K562 (cell line): ENCODE data around the gene EDDM3A.

Source experiments
- CTCF ChIP-seq, 3 experiments: IDR thresholded peaks in 2 of 3; conservative IDR thresholded peaks in 1 of 3; 2 replicates each; pipeline ENCODE4 v1.5.1; 2011 to 2012; ENCODE audit warnings: low read length in 3 of 3, mild to moderate bottlenecking in 3 of 3, control low read depth in 2 of 3, improper control_type of control experiment in 1 of 3, inconsistent platforms in 1 of 3, low read depth in 1 of 3, mixed read lengths in 1 of 3, moderate library complexity in 1 of 3; ENCODE audit not compliant: insufficient read depth in 2 of 3
- EGR1 ChIP-seq: fragments of 450-650 bp; conservative IDR thresholded peaks from 2 replicates; pipeline ENCODE4 v1.6.1; 2017; ENCODE audit warnings: mild to moderate bottlenecking
- GATAD2B ChIP-seq: fragments of 450-650 bp; IDR thresholded peaks from 2 replicates; pipeline ENCODE4 v1.6.1; 2017; ENCODE audit warnings: mild to moderate bottlenecking, borderline replicate concordance
- HDAC1 ChIP-seq, 2 experiments: fragments of 450-650 bp; IDR thresholded peaks; 2 replicates each; pipeline ENCODE4 v1.6.1; 2016 to 2017; ENCODE audit warnings: inconsistent platforms in 1 of 2, mild to moderate bottlenecking in 1 of 2, moderate library complexity in 1 of 2
- JUND ChIP-seq, 2 experiments: IDR thresholded peaks; 2 replicates in 1 of 2; 3 replicates in 1 of 2; pipeline ENCODE4 v1.6.1; 2011; ENCODE audit warnings: borderline replicate concordance in 2 of 2, low read depth in 2 of 2, low read length in 2 of 2, improper control_type of control experiment in 1 of 2, missing biosample characterization in 1 of 2, missing genetic modification characterization in 1 of 2, missing genetic modification reagents in 1 of 2
- MAFF ChIP-seq: IDR thresholded peaks from 2 replicates; pipeline ENCODE4 v1.6.1; 2012; ENCODE audit warnings: low read length, improper control_type of control experiment
- MTA2 ChIP-seq: fragments of 450-650 bp; IDR thresholded peaks from 2 replicates; pipeline ENCODE4 v1.6.1; 2016; ENCODE audit warnings: low read depth
- PML ChIP-seq: IDR thresholded peaks from 2 replicates; pipeline ENCODE4 v1.6.1; 2012; ENCODE audit warnings: low read length, inconsistent platforms
- POLR2A ChIP-seq: fragments of 450-650 bp; conservative IDR thresholded peaks from 2 replicates; pipeline ENCODE4 v1.6.1; 2016
- POLR3A ChIP-seq: IDR thresholded peaks from 2 replicates; pipeline ENCODE4 v1.6.1; 2011; ENCODE audit warnings: borderline replicate concordance, mild to moderate bottlenecking, moderate library complexity; ENCODE audit not compliant: insufficient read length, insufficient read depth; ENCODE audit errors: extremely low read depth
- TF ChIP-seq, protein P1 (sequence below): fragments of 250-450 bp; sonication (Bioruptor Pico); IDR thresholded peaks from 2 replicates; pipeline ENCODE4 v1.4.0; 2020; ENCODE audit warnings: borderline replicate concordance

GRCh38 chr14:20757965-20758364 lies 12.3 kb downstream of the EDDM3A start:
- no peak for TF ChIP-seq PML
- no peak for TF ChIP-seq JUND (IDR thresholded peaks at IDR 0.05; ENCODE audit: borderline replicate concordance, low read depth, low read length)
- no peak for TF ChIP-seq JUND (tag; IDR thresholded peaks at IDR 0.05; ENCODE audit: borderline replicate concordance, low read depth, low read length)
- TF ChIP-seq, protein P1, sequence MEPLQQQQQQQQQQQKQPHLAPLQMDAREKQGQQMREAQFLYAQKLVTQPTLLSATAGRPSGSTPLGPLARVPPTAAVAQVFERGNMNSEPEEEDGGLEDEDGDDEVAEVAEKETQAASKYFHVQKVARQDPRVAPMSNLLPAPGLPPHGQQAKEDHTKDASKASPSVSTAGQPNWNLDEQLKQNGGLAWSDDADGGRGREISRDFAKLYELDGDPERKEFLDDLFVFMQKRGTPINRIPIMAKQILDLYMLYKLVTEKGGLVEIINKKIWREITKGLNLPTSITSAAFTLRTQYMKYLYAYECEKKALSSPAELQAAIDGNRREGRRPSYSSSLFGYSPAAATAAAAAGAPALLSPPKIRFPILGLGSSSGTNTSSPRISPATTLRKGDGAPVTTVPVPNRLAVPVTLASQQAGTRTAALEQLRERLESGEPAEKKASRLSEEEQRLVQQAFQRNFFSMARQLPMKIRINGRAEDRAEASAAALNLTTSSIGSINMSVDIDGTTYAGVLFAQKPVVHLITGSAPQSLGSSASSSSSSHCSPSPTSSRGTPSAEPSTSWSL = no peak
- TF ChIP-seq POLR2A = no peak
- TF ChIP-seq EGR1 = no peak
- TF ChIP-seq POLR3A = no peak
- TF ChIP-seq CTCF (IDR thresholded peaks at IDR 0.05 in 2 of 3, conservative IDR thresholded peaks at IDR 0.05 in 1 of 3; ENCODE audit: insufficient read depth in 2 of 3, low read depth in 1 of 3, low read length in 3 of 3) = peak; percentile 60 to 67 (median 64)
- no peak for TF ChIP-seq HDAC1 (IDR thresholded peaks at IDR 0.05)
- TF ChIP-seq MTA2 = no peak
- no peak for TF ChIP-seq MAFF
- no peak for TF ChIP-seq GATAD2B
